ENCODE data around the gene GPS1.

DNA sequence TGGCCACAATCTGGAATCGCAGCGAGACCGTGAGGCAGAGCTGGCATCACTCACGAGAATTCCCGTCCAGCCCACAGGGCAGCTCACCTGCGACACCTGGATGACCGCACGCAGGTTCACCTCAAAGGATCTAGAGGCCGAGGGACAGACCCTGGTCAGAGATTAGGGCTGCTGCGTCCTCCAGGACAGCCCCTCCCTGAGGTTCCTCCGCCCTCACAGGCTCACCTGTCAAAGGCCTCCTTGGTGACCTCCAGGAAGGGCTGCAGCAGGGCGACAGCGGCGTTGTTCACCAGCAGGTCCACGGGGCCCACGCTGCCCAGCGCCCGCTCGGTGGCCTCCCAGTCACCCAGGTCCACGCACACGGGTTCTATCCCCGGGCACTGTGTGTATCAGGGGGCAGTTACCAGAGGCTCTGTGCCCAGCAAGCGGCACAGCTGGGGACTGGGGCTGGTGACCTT is 15.0 kb upstream of the GPS1 start:
- TF ChIP-seq, protein P1, sequence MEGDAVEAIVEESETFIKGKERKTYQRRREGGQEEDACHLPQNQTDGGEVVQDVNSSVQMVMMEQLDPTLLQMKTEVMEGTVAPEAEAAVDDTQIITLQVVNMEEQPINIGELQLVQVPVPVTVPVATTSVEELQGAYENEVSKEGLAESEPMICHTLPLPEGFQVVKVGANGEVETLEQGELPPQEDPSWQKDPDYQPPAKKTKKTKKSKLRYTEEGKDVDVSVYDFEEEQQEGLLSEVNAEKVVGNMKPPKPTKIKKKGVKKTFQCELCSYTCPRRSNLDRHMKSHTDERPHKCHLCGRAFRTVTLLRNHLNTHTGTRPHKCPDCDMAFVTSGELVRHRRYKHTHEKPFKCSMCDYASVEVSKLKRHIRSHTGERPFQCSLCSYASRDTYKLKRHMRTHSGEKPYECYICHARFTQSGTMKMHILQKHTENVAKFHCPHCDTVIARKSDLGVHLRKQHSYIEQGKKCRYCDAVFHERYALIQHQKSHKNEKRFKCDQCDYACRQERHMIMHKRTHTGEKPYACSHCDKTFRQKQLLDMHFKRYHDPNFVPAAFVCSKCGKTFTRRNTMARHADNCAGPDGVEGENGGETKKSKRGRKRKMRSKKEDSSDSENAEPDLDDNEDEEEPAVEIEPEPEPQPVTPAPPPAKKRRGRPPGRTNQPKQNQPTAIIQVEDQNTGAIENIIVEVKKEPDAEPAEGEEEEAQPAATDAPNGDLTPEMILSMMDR (conservative IDR thresholded peaks at IDR 0.05; ENCODE audit: low read depth, low read length): no peak
- TF ChIP-seq POLR2A (IDR thresholded peaks at IDR 0.05; ENCODE audit: low read depth, low read length) (no peak), CHD1 (IDR thresholded peaks at IDR 0.05; ENCODE audit: low read depth, low read length) (no peak), FOS (IDR thresholded peaks at IDR 0.05; ENCODE audit: low read depth, low read length) (no peak), RAD21 (IDR thresholded peaks at IDR 0.05; ENCODE audit: low read length) (no peak), RCOR1 (IDR thresholded peaks at IDR 0.05; ENCODE audit: insufficient replicate concordance, low read length) (no peak)

Data from IMR-90 (cell line).